Stimulated activated CD4-positive, alpha-beta T cell treated with anti-CD3 and anti-CD28 coated beads, Interleukin-1b, Interleukin-23, amount 100 ng/mL, for 48 hours (primary cell): ENCODE measurements around the gene GADD45B.

ENCODE experiments used
- DNase-seq: peaks from one replicate; pipeline ENCODE4 v3.0.0-alpha.2; 2020

GADD45B gene

GRCh38 chr19:2475702-2476450, at the start of gene GADD45B:
GADD45B (plus strand) TSS chr19:2476127; CDS start chr19:2476359, 232 bp downstream.
- DNase-seq = peak; percentile 97

DNA sequence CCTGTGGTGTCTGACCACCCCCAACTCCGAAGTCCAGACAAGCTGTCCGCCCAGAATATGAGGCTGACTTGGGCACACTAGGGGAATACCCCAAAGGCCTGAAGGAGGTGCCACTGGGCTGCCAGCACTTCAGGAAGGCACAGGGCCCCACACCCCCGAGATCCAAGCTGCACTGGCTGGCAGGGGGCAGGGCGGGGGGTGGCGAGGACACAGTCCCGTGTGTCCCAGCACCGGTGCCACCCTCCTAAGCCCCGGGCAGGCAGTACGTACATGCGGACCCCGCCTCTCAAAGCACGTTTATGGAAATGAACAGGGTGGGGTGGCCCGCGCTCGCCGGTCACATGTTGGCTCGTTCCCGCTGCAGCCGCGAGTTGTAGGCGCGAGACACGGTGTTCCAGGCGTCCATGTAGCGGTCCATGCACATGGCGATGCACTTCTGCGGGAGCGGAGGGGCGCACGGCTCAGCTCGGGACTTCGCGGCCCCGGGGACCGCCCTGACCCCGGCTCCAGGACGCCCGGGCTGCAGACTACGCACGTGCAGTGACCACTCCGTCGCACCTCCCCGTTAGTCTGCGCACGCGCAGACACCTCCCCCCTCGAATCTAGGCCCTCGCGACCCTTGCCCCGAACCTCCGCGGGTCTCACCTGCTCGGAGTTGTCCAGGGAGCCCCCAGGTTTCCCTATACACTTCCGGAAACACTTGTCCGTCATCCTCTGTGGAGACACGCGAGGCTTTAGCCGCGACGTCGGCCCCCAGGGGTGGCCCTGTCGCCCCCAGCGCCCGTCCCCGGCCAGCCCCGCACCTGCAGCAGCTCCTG, 49.1 kb upstream of the GADD45B start:
- peak; percentile 34 for DNase-seq

GRCh38 chr19:2427429-2428320, 48.3 kb upstream of the GADD45B start, which contains the start of gene TIMM13:
TIMM13 (minus strand) TSS chr19:2427586; CDS start chr19:2427533, 53 bp downstream.
- DNase-seq = peak; percentile 96

GRCh38 chr19:2428321-2428690, 47.6 kb upstream of the GADD45B start:
- no peak for DNase-seq

- no peak for DNase-seq
These were observed 46.9 kb upstream of the GADD45B start for GRCh38 chr19:2428756-2429711.

DNA sequence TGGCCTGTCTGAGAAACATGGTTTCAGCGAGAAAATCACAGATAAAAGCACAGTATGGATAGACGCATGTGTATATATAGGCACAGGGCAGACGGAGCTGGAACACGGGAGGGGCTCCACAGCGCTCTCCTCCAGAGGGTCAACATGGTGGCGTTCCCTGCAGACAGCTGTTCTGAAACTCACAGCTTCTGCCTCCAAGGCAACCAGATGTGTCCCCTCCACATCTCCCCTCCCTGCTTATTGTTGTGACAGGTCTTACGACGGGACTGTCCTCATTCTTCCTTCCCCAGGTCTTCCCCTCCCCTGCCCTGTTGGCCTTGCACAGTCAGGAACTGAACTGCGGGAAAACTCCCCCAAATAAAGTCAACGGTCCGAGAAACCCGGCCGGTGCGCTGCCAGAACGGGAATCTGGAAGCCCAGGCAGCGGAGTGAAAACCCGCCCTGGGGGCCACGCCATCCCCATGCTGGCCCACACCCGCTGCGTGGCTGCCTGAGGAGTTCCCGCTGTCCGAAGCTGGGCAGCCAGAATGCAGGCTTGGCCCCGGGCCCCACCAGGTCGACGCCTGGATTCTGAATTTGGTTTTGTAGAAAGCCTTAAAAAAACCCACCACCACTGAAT, 45.9 kb upstream of the GADD45B start:
- no peak for DNase-seq

- no peak for DNase-seq
These were observed 44.4 kb upstream of the GADD45B start for GRCh38 chr19:2431318-2432055.

- DNase-seq = no peak
These were observed 43.6 kb upstream of the GADD45B start for GRCh38 chr19:2432131-2432848.

DNA sequence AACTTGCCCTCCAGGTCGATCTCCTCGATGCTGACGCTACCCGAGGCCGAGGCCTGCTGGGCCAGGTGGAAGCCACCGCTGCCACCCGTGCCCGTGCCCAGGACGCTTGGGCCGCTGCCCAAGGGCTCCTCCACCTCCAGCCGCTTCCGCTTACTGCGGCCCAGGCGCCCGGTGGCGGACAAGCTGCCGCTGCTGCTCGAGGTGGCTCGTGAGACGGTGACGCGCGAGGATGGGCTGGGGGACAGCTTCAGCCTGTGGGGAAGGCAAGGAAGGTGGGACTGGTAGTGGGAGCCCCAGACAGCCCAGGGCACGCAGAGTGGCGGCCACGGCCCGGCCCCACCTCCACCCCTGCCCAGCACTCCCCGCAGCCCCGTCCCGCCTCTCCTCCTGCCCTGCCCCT, 42.1 kb upstream of the GADD45B start:
- DNase-seq = no peak

DNA sequence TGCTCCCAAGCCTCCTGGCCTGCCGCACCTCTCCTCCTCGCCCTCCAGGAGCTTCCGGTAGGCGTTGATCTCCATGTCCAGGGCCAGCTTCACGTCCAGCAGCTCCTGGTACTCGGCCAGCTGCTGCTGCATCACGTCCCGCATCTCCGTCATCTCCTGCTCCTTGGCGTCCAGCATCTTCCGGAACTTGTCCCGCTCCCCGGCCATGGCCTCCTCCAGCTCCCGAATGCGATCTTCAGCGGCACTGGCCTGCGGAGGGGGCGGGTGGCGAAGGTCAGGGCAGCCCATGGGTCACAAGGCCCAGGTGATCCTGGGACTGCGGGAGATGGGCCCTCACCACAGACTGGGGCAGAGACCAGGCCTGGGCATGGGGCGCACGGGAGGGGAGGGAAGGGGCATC, 41.7 kb upstream of the GADD45B start:
- no peak for DNase-seq

GRCh38 chr19:2434721-2435265, 41.1 kb upstream of the GADD45B start:
- DNase-seq = no peak

GRCh38 chr19:2436384-2436783, 39.5 kb upstream of the GADD45B start:
- DNase-seq = no peak

GRCh38 chr19:2436926-2437325, 39.0 kb upstream of the GADD45B start:
- no peak for DNase-seq

DNA sequence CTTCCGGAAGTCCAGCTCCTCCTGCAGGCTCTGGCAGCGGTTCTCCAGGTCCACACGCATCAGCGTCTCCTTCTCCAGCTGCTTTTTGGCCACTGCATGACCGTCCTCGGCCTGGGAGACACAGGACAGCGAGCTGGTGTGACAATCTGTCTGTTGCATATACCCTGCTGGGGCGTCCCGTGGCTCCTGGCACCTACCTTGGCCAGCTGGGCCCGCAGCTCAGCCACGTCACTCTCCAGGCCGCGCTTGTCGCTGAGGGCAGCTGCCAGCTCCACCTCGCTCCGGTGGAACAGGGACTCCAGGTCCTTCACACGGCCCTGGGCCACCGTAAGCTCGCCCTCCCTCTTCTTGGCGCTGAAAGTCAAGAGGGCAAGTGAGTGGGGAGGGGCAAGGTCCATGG, 37.7 kb upstream of the GADD45B start:
- DNase-seq = no peak

DNA sequence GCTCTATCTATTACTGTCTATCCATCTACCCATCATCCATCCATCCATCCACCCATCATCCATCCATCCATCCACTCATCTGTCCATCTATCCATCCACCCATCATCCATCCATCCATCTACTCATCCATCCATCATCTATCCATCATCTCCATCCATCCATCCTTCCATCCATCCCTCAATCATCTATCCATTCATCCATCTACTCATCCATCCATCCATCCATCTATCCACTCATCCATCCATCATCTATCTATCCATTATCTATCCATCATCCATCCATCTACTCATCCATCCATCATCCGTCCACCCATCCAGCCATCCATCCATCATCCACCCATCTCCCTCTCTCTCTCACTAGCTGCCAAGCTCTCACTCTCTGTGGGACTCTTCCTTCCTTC, 35.4 kb upstream of the GADD45B start:
- no peak for DNase-seq

- DNase-seq = no peak
These were observed 34.7 kb upstream of the GADD45B start for GRCh38 chr19:2441096-2441752.

DNA sequence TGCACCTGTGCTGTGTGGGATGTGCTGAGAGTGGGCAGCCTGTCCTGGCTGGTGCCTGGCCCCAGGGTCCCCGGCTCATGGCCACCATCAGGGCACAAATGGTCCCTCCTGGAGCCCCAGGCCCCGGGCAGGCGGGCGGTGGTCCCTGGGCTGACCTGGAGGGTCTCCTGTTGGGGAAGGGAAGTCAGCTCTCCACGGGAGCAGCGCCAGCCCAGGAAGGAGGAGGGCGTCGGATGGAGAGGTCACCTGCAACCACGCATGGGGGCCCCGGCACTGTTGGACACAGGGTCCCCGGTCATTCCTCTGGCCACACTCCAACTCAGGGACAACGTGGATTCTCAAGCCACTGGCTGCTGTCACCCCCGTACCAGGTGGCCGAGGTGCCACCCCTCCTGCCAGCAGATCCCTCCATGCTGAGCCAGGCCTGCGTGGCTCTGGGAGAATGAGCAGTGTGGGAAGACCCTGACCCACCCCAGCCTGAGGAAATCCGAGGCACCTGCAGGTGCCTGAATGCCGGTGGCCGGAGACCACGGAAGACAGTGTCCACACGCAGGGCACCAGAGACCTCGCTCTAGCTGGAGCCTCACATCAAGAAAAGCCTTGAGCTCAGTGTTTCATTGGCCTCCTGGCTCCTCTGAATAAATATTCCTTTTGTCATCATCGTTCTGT, 32.7 kb upstream of the GADD45B start:
- no peak for DNase-seq

DNA sequence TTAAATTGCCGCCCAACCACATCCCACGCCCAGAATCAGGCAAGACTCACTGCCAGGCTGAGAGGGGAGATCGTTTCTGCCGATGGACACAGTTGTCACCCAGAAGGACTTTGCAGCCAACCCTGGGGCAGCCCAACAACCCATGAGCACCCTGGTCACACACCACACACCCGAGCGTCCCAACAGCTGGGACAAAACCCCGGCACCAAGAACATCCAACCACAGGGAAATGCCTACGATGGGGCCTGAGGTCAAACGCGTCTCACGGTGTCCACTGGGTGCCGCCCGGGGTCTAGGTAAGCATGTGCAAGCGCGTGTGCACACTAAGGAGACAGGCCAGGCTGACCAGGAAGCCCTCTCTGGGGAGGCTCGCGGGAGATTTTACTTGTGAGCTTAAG, 32.1 kb upstream of the GADD45B start:
- DNase-seq = no peak
